ENCODE results near the gene SELENOW.
"Not testable (repeated sequence)": the region's sequence is repeated elsewhere in the genome, so short reads cannot be mapped to it uniquely, and the experiment has no call there.

The SELENOW gene

GRCh38 chr19:47779524-47780214 lies 1.2 kb downstream of the SELENOW start:
- TF ChIP-seq CTCF (IDR thresholded peaks at IDR 0.05; ENCODE audit: low read depth, low read length), result no peak
- DNase-seq (ENCODE audit: extremely low read depth, low read depth), result no peak

- no peak for DNase-seq (ENCODE audit: extremely low read depth, low read depth)
- TF ChIP-seq CTCF (IDR thresholded peaks at IDR 0.05; ENCODE audit: low read depth, low read length), result no peak
Observed at GRCh38 chr19:47780215-47780551, 1.7 kb downstream of the SELENOW start.

- TF ChIP-seq CTCF (IDR thresholded peaks at IDR 0.05; ENCODE audit: low read depth, low read length), result no peak
- no peak for DNase-seq (ENCODE audit: extremely low read depth, low read depth)
Observed at GRCh38 chr19:47781590-47782262, 3.2 kb downstream of the SELENOW start.

GRCh38 chr19:47786566-47786965 lies 8.1 kb downstream of the SELENOW start:
- TF ChIP-seq CTCF (IDR thresholded peaks at IDR 0.05; ENCODE audit: low read depth, low read length), result no peak
- no peak for DNase-seq (ENCODE audit: extremely low read depth, low read depth)

GRCh38 chr19:47787307-47787706 lies 8.8 kb downstream of the SELENOW start:
- DNase-seq (ENCODE audit: extremely low read depth, low read depth), result not testable (repeated sequence)

GRCh38 chr19:47789811-47790210 lies 11.3 kb downstream of the SELENOW start:
- DNase-seq (ENCODE audit: extremely low read depth, low read depth), result not testable (repeated sequence)

GRCh38 chr19:47790398-47790814 lies 11.9 kb downstream of the SELENOW start:
- peak; percentile 15 for DNase-seq (ENCODE audit: extremely low read depth, low read depth)

GRCh38 chr19:47792616-47793015 lies 14.1 kb downstream of the SELENOW start:
- DNase-seq (ENCODE audit: extremely low read depth, low read depth), result no peak
- no peak for TF ChIP-seq CTCF (IDR thresholded peaks at IDR 0.05; ENCODE audit: low read depth, low read length)

More at GRCh38 chr19:47790398-47790814, 11.9 kb downstream of the SELENOW start:
- TF ChIP-seq CTCF (IDR thresholded peaks at IDR 0.05; ENCODE audit: low read depth, low read length), result peak; percentile 91
